ENCODE measurements around the gene YPEL2.

YPEL2 gene

DNA sequence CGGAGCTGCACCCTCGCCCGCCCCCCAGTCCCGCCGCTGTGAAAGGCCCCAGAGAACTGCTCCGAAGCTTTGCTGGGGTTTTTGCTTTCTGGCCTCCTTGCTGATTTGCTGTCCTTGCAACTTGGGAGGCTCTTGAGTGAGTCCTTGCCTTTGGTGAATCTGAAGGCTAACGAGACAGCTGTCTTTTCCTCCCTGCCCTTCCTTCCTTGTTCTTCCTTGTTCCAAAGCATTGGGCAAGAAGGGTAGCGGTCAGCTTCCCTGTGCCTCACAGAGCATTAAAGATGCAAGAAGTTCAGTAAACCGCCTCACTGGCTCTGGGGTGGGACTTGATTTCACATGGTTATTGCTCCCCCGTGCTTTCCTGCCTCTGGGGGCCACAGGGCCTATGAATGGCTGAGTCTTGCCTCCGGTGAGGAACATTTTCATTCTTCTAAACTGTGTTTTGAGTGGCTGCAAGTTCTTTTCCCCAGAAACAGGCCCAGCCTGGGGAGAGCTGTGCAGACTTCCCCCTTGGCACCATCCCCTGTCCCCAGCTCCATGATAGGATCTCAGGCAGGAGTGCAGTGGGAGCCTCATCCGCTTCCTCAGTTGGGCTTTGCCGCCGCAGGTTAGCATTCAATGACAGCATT is 1.4 kb downstream of the YPEL2 start:
- Histone ChIP-seq H3K4me3 (ENCODE audit: low read length, poor library complexity, severe bottlenecking) (peak overlapping the region; percentile 78), H3K79me2 (ENCODE audit: insufficient read depth, low read length) (peaks cover 10% of the 10 kb centered on the region; the same call in 1 of the 2 replicates), H3K9me2 (replicated peaks; ENCODE audit: low read depth, low read length) (no peaks in the 10 kb centered on the region), H3K4me2 (ENCODE audit: low read depth, low read length, poor library complexity, severe bottlenecking) (peak overlapping the region; percentile 98), H4K20me1 (ENCODE audit: insufficient read depth, low read length, poor library complexity, severe bottlenecking) (peaks cover 7% of the 10 kb centered on the region), H3K9ac (ENCODE audit: low read depth, low read length, poor library complexity, severe bottlenecking) (peak overlapping the region; percentile 65), H2AFZ (ENCODE audit: low read length) (peak overlapping the region; percentile 78), H3K36me3 (ENCODE audit: insufficient read depth, low read length) (no peaks in the 10 kb centered on the region), H3K4me1 (ENCODE audit: insufficient read depth, low read length, poor library complexity, severe bottlenecking) (peaks cover 24% of the 10 kb centered on the region), H3F3A (ENCODE audit: low read depth) (peaks cover 3% of the 10 kb centered on the region; the same call in 1 of the 2 replicates), H3K9me3 (ENCODE audit: insufficient read depth, low read depth, low read length) (no peaks in the 10 kb centered on the region), H3K27me3 (ENCODE audit: insufficient read depth, low read length, poor library complexity, severe bottlenecking) (no peaks in the 10 kb centered on the region)
- no peak for TF ChIP-seq CTCF (conservative IDR thresholded peaks at IDR 0.05; ENCODE audit: low read length)
- TF ChIP-seq EZH2phosphoT487 (IDR thresholded peaks at IDR 0.05; ENCODE audit: borderline replicate concordance), result no peak

DNA sequence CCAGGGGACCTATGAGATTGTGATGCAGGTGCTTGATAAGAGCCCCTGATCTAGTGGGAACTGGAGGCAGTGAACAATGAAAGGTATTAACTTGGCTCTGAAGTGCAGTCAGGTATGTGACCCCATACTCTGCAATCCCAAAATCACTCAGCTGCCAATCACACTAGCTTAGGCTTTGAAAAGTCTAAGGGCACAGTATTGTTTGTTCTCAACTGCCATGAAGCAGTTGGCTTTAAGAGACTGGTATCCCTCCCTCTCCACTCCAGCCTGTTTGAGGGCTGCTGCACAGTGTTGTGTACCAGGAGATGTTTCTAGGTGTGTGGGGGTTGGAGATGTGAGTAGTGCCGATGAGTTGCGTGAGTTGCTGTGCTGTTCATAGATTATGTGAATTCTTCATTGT is 2.4 kb downstream of the YPEL2 start:
- Histone ChIP-seq H3K4me3 (ENCODE audit: low read length, poor library complexity, severe bottlenecking) (peak overlapping the region; percentile 78), H3K27me3 (ENCODE audit: insufficient read depth, low read length, poor library complexity, severe bottlenecking) (no peaks in the 10 kb centered on the region), H3F3A (ENCODE audit: low read depth) (peaks cover 3% of the 10 kb centered on the region; the same call in 1 of the 2 replicates), H2AFZ (ENCODE audit: low read length) (no peak overlapping the region), H3K9me3 (ENCODE audit: insufficient read depth, low read depth, low read length) (no peaks in the 10 kb centered on the region), H3K79me2 (ENCODE audit: insufficient read depth, low read length) (peaks cover 10% of the 10 kb centered on the region; the same call in 1 of the 2 replicates), H3K4me2 (ENCODE audit: low read depth, low read length, poor library complexity, severe bottlenecking) (peak overlapping the region; percentile 98), H4K20me1 (ENCODE audit: insufficient read depth, low read length, poor library complexity, severe bottlenecking) (peaks cover 7% of the 10 kb centered on the region), H3K9me2 (replicated peaks; ENCODE audit: low read depth, low read length) (no peaks in the 10 kb centered on the region), H3K4me1 (ENCODE audit: insufficient read depth, low read length, poor library complexity, severe bottlenecking) (peaks cover 24% of the 10 kb centered on the region), H3K36me3 (ENCODE audit: insufficient read depth, low read length) (no peaks in the 10 kb centered on the region), H3K9ac (ENCODE audit: low read depth, low read length, poor library complexity, severe bottlenecking) (no peak overlapping the region)
- no peak for TF ChIP-seq CTCF (conservative IDR thresholded peaks at IDR 0.05; ENCODE audit: low read length)
- TF ChIP-seq EZH2phosphoT487 (IDR thresholded peaks at IDR 0.05; ENCODE audit: borderline replicate concordance), result no peak

GRCh38 chr17:59335685-59336084 is 4.2 kb downstream of the YPEL2 start:
- H3F3A ChIP-seq (ENCODE audit: low read depth), result no peaks in the 10 kb centered on the region
- H3K36me3 ChIP-seq (ENCODE audit: insufficient read depth, low read length), result no peaks in the 10 kb centered on the region
- peaks cover 19% of the 10 kb centered on the region for H3K4me1 ChIP-seq (ENCODE audit: insufficient read depth, low read length, poor library complexity, severe bottlenecking)
- H3K9me2 ChIP-seq (replicated peaks; ENCODE audit: low read depth, low read length), result no peaks in the 10 kb centered on the region
- TF ChIP-seq CTCF (conservative IDR thresholded peaks at IDR 0.05; ENCODE audit: low read length), result no peak
- TF ChIP-seq EZH2phosphoT487 (IDR thresholded peaks at IDR 0.05; ENCODE audit: borderline replicate concordance), result no peak
- H4K20me1 ChIP-seq (ENCODE audit: insufficient read depth, low read length, poor library complexity, severe bottlenecking), result peaks cover 7% of the 10 kb centered on the region
- no peak overlapping the region for H3K4me2 ChIP-seq (ENCODE audit: low read depth, low read length, poor library complexity, severe bottlenecking)
- H3K9me3 ChIP-seq (ENCODE audit: insufficient read depth, low read depth, low read length), result no peaks in the 10 kb centered on the region
- no peak overlapping the region for H2AFZ ChIP-seq (ENCODE audit: low read length)
- peaks cover 10% of the 10 kb centered on the region; the same call in 1 of the 2 replicates for H3K79me2 ChIP-seq (ENCODE audit: insufficient read depth, low read length)
- H3K9ac ChIP-seq (ENCODE audit: low read depth, low read length, poor library complexity, severe bottlenecking), result no peak overlapping the region
- H3K4me3 ChIP-seq (ENCODE audit: low read length, poor library complexity, severe bottlenecking), result no peak overlapping the region
- no peaks in the 10 kb centered on the region for H3K27me3 ChIP-seq (ENCODE audit: insufficient read depth, low read length, poor library complexity, severe bottlenecking)
